Medulla oblongata (tissue), 1 donor: ENCODE data around the gene DNM2.
A peak's percentile ranks its signal among the peaks of the same experiment; 100 is the strongest.
"Not testable (repeated sequence)": the region's sequence is repeated elsewhere in the genome, so short reads cannot be mapped to it uniquely, and the experiment has no call there.

Source experiments
- DNase-seq: peaks from one replicate; pipeline ENCODE4 v3.0.0-alpha.2; 2015; ENCODE audit errors: extremely low spot score

The DNM2 gene

DNA sequence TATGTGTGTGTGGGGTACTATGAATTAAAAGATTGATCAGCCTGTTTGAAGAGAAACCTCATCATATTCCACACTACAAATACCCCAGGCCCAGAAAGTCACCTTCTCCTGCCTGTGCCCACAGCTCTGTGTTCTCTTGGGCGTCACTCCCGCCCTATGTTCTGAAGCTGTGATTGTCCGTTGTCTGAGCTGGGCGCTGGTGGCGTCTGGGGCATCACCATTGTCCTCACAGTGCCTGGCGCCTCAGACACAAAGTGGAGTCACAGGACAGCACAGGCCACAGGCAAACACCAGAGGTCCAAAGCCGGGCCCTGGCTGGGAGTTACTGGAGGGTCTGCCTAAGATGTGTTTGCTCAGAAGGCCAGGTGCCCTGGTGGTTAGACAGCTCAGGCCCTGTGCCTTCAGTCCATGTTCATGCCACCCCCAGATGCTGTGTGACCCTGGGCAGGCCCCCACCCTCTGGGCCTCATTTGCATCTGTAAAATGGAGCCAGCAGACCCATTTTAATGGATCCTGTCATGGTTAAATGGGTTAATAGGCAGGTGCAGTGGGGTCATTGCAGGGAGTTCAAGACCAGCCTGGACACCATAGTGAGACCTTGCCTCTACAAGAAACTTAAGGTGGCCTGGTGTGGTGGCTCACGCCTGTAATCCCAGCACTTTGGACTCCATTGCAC lies 34.5 kb downstream of the DNM2 start:
- DNase-seq: peak; percentile 94

DNA sequence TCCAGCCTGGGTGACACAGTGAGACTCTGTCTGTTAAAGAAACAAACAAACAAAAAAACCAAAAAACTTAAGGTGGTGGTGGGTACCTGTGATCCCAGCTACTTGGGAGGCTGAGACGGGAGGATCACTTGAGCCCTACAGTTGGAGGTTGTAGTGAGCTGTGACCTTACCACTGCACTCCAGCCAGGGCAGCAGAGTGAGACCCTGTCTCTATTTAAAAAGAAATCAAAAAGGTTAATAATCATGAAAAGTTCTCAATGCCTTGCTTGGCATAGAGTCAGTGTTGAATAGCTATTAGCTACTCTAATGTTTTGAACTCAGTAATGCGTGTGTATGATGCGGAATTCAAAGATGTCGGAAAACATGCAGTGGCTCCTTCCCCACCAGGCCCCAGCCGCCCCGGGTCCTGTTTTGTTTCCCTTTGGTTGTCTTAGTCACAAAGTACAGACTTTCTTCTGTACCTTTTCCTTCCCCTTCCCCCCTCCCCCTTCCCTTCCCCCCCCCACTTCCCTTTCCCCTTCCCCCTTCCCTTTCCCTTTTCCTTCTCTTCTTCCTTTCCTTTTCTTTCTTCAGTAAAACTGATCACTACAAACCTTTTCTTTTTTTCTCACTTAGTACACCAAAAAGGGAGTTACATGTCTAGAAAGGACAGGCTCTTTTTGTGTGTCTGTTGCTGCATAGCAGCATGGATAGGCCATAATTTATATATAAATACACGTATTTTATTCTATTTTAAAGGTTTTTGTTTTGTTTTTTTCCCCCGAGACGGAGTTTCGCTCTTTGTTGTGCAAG lies 35.2 kb downstream of the DNM2 start:
- DNase-seq: no peak

DNA sequence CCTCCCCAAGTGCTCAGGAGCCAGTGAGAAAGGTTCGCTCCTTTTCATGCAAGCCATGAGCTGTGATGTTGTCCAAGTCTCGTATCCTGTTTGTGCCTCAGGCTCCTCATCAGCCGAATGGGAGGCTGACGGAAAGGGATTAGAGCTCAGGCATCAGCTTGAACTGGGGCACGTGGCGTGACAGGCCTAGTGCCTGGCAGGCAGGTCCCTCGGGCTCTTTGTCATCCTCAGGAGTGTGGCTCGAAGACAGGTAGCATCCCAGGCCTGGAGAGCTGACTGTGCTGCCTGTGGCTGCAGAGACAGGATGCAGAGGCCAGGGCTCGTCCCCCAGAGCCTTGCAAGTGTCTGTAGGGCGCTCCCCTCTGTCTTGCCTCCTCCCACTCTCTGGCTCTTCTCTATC lies 38.5 kb downstream of the DNM2 start:
- DNase-seq: no peak

DNA sequence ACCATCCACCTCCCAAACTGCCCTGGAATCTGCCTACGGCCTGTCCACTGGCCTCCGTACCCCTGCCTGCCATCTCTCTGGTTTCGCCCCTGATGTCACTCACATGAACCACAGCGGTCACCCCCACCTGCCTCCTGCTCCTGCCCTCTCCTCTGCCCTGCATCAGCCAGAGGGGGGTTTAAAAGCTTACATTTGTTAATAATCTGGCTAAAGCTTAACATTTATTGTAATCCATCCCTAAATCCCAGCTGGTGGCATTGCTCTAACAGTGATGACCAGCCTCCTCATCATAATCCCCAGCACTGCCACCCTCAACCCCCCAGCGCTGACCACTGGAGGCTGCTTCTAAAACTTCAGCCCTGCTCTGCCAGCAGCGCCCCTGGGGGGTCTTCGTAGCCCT lies 38.9 kb downstream of the DNM2 start:
- DNase-seq: no peak

DNA sequence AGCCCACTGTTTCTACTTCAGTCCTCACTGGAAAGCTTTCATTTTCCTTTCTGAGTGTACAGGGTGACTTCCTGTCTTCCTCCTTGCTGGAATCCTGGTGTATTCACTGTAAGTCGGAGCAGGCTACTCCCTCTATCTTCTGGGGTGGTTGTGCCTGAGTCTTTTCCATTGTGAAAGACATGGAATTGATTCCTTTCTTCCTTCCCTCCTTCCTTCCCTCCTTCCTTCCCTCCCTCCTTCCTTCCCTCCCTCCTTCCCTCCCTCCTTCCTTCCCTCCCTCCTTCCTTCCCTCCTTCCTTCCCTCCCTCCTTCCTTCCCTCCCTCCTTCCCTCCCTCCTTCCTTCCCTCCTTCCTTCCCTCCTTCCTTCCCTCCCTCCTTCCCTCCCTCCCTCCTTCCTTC lies 40.2 kb downstream of the DNM2 start:
- DNase-seq: not testable (repeated sequence)

DNA sequence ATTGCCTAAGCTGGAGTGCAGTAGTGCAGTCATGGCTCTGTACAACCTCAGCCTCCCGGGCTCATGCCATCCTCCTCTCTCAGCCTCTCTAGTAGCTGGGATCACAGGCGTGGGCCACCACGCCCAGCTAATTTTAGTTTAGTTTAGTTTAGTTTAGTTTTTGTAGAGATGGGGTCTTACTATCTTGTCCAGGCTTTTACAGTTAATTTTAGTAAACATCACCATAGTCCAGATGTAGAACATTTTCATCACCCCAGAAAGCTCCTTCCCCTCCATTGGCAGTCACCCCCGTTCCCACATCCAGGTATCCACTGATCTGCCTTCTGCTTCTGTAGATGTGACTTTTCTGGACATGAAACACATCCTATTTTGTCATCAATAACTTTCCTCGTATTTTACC lies 41.1 kb downstream of the DNM2 start:
- DNase-seq: no peak

DNA sequence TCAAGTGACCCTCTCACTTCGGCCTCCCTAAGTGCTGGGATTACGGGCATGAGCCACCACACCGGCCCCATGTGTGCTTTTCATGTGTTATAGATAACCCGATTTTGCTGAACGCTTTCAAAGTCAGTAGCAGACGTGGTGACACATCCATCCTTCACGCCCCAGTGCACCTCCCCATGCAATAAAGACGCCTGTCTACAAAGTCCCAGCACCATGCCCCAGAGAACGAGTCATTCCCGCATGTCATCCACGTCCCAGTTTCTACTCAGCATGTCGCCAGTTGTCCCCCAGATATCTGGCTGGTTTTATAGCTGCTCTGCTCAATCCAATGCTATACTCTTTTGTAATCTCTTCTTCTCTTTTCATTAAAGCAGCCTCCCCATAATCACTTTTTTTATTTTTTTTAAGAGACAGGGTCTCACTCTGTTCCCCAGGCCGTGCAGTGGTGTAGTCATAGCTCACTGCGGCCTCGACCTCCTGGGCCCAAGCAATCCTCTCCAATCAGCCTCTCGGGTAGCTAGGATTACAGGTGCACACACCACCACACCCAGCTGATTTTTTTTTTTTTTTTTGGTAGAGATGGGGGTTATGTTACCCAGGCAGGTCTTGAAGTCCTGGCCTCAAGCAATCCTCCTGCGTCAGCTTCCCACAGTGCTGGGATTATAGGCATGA lies 42.5 kb downstream of the DNM2 start:
- no peak for DNase-seq

DNA sequence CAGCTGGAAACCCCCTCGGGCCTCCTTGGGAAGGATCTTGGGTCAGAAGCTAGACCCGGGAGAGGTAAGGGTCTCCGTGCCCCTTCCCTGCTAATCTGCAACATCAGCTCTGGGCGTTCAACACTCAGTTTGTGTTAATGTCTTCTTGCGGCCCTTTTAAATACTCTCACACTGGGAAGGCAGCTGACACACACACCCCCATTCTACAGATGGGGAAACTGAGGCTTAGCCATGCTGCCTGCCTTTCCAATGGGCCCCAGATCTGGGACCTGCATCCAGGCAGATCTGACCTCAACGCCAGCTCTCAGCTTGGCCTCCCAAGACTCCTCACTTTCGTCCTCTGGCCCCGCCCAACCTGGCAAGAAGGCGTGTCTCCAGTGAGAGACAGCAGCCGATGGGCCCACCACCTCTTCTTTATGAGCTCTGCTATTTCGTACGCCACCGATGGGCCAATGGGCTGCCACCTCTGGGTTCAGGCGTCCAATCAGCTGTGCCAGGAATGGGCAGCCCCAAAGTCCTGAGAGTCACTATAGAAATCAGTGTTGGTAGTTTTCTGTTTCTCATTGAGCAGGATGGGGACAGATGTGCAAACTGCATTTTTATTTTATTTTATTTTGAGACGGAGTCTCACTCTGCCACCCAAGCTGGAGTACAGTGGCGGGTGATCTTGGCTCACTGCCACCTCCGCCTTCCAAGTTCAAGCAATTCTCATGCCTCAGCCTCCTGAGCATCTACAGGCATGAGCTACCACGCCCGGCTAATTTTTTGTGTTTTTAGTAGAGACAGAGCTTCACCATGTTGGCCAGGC lies 43.8 kb downstream of the DNM2 start:
- no peak for DNase-seq

DNA sequence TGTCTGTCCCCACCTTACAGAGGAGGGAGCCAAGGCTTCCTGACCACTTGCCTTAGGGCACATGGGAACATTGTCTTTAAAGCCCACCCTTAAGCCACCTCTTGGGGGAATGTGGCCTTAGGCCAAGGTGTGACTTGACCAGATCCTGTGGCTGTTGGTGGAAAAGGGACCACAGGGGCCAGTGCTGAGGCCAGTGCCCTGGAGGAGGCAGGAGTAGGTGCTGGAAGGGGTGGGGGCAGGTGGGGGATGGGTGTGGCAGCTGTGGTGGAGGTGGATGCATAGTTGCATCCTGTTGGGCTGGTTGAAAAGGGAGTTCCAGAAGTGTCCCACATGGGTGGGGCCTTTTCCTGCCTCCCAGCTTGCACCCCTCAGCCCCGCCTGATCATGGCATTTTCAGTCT lies 44.8 kb downstream of the DNM2 start:
- no peak for DNase-seq

DNA sequence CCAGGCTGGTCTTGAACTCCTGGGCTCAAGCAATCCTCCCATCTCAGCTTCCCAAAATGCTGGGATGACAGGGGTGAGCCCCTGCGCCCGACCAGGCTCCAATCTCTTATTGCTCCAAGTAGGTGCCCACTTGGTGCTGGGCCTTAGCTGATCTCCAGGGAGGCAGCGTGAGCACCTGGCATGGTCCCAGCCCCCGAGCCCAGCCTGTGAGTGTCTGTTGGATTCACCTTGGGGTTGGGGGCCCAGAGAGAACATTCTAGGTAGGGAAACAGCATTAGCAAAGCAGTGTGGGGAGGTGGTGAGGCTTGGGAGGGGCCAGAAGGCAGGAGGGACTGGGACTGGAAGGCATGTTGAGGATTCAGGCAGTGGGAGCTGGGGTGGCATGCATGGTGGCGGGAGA lies 45.5 kb downstream of the DNM2 start:
- DNase-seq: no peak

DNA sequence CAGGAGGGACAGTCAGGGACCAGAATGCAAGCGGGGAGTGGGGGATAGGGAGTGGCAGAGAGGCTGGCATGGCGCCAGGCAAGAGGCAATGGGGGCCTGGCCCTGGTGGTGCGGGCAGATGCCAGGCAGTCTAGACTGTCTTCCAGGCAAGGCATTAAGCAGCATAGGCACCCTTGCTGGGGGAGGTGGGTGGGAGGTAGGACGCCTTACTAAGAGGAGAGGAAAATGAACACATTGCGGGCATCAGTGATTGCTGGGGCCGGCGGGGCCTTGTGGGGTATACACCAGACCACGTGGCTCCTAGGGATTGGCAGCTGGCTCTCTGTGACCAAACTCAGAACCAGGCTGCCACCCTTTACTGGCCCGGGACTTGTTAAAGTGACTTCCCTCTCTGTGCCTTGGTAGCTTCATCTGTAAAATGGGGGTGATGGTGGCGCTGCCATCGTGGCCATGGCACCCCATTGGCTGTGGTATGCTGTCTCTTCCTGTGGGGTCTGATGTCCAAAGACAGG lies 46.0 kb downstream of the DNM2 start:
- no peak for DNase-seq

DNA sequence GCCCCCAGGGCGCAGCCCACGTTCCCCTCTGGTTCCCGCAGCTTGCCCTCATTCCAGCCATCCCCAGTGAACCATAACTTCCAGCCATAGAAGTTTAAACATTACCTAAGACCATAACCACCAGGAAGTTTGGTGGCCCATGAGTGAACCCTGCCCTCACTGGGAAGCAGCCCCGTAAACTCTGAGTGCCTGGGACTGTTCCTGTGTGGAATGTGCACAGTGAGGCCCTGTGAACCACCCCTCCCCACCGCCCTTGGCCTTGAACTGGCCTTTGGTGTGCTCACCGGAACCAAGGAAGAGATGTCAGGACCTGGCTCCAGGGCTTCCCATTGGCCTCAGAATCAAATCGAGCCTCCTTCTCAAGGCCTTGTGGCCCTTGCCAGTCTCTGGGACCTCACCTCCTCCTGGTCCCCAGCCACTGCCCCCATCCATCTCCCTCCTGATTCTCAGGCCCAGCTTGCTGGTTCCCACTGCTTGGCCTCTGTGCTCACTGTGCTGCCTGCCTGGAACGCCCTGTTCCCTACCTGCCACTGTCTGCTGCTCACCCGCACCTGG lies 46.5 kb downstream of the DNM2 start:
- DNase-seq: no peak

DNA sequence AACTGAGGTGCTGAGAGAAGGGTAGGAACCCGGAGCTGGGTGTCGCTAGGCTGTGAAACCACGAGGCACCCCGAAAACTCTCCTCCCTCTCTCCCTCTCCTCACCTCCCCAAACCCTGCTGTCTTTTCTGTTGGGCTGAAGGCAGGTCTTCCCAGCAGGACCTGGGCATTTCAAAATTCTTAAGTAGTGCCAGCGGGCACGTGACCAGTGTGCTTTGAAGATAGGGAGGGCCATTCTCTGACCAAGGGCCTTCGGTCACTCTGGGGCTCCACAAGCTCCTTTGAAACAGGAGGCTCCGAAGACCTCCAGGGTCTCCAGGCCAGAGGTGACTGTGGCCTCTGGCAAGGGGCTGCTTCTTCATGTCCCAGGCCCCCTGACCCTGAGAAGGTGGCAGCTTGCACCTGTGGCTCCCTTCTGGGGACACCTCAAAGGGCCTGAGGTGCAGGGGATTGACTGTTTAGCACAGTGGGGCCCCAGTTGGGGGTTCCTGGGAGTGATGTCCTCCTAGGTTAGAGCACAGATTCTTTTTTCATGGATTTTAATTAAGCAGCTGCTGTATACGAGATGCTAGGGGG lies 48.3 kb downstream of the DNM2 start:
- no peak for DNase-seq

DNA sequence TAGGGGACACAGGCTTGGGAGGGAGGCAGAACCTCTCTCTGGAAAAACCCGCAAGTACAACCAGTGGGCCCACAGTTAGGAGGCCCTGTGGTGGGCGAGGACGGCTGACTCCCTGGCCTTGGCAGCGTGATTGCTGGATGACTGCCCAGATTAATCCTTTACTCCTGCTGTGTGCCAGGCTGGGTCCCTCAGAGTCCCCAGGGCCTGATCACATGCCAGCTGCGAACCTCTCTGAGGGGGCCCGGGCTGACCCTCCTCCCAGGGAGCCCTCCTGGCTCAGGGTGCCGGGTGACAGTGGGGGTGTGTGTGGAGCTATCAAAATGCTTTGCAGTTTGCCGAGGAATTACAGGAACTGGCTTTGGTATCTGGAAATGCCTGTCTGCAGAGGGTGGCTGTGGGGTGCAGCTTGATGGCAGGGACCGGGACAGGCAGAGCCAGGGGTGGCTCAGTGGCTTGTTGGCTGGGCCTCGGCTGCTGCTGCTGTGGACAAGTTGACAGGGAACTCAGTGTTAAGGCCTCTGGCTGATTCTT lies 48.9 kb downstream of the DNM2 start:
- DNase-seq: peak; percentile 60

DNA sequence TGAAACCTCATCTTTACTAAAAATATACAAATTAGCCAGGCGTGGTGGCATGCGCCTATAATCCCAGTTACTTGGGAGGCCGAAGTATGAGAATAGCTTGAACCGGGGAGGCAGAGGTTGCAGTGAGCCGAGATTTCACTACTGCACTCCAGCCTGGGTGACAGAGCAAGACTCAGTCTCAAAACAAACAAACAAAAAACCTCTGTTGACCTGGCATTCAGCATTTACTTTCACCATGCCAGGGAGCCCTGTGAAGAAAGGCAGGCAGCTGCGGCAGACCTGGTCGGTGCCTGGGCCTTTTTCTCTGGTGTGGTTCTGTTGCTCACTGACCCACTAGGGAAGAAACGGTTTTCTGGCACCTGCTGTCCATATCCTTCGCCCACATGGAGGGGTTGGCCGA lies 49.8 kb downstream of the DNM2 start:
- DNase-seq: no peak

DNA sequence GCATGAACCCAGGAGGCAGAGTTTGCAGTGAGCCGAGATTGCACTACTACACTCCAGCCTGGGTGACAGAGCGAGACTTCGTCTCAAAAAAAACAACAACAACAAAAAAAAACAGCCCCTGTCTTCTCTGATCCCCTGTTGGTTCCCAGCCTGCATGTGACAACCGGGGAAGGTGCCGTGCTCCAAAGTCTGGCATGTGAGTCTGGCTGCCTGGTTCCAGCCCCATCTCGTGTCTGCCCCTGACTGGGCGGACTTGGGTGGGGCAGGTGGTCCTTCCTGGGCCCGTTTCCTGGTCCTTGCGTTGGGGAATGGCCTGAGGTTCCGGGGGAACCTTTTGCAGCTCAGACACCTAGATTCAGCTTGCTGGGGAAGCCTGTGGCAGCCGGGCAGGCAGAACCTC lies 50.5 kb downstream of the DNM2 start:
- DNase-seq: no peak

DNA sequence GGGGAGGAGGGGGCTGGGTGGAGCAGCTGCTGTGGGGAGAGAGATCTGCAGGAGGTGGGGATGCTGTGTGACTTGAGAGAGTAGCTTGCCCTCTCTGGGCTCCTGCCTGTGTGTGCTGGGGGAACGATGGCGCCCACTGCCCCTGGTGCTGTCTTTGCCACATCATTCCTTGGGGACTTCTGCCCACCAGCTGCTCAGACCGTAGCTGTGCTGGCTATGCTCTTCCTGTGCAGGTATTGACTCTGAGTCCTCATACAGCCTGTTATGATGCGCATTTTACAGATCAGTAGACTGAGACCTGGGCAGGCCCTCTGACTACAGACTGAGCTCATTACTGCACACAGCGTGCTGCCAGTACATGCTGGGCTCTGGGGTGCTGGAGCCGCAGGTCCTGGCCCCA lies 51.1 kb downstream of the DNM2 start:
- no peak for DNase-seq

DNA sequence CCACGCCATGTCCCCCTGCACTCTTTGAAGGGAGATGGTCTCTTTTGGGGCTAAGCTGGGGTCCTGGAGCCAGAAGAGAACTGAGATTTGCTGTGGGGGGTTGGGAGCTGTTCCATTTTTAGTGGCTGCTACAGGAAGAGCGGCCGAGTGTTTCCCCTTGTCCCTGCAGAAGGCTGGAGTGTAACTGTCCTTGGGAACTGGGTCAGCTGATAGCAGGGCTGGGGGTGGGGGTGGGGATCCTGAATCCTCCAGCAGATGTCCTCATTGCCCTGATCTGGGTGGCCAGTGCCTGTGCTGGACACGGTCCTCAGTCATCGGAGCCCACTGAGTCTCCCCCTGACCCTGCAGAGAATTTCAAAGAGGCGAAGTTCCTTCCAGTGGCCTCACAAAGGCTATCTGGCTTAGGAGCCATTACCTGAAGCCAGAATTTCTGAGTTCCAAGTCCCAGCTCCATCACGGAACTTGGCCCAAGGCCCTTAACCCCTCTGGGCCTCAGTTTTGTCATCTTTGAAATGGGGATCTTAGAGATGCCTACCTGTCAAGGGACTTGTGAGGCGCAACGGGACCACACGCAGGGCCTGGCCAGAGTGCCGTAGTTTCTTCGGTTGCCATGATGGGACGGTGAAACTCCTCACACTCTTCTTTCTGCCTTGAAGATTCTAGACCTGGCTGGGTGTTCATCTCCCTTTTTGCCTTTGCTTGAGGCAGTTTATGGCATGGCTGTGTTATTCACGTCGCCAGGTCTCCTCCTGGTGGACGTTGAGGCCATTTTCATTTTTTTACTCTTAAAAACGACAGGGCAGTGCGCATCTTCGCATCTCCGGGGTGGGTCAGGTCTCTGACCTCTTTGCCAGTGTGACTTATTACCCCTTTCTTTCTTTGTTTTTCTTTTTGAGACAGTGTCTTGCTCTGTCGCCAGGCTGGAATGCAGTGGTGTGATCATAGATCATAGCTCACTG lies 51.9 kb downstream of the DNM2 start:
- DNase-seq: peak; percentile 92

DNA sequence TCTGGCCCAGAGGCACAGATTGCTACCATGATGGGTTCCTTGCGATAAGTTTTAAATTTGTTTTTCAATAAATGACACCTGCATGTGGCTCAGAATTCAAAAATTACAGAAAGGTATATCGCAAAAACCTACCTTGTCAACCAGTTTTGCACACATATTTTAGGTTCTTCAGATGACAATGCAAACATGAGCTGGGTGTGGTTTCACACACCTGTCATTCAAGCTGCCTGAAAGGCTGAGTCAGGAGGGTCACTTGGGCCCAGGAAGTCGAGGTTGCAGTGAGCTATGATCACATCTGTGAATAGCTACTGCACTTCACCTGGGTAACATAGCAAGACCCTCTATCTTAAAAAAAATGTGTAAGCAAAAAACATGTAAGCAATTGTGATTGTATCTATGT lies 56.1 kb downstream of the DNM2 start:
- DNase-seq: no peak

DNA sequence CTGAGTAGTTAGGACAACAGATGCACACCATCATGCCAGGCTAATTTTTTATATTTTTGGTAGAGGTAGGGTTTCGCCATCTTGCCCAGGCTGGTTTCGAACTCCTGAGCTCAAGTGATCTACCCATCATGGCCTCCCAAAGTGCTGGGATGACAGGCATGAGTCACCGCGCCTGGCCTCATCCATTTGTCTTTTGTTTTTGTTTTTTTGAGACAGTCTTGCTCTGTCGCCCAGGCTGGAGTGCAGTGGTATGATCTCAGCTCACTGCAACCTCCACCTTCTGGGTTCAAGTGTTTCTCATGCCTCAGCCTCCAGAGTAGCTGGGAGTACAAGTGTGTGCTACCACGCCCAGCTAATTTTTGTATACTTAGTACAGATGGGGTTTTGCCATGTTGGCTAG lies 57.0 kb downstream of the DNM2 start:
- no peak for DNase-seq
